ENCODE measurements around the gene NTM.

NTM gene

GRCh38 chr11:131504199-131504949, 134.0 kb downstream of the NTM start:
- no peak for DNase-seq

- no peak for DNase-seq
These were observed 135.9 kb downstream of the NTM start for GRCh38 chr11:131506348-131506747.

GRCh38 chr11:131510662-131511061, 140.2 kb downstream of the NTM start:
- DNase-seq, result no peak

- no peak for DNase-seq
These were observed 141.4 kb downstream of the NTM start for GRCh38 chr11:131511794-131512193.

- DNase-seq, result no peak
These were observed 141.8 kb downstream of the NTM start for GRCh38 chr11:131512228-131512627.

DNA sequence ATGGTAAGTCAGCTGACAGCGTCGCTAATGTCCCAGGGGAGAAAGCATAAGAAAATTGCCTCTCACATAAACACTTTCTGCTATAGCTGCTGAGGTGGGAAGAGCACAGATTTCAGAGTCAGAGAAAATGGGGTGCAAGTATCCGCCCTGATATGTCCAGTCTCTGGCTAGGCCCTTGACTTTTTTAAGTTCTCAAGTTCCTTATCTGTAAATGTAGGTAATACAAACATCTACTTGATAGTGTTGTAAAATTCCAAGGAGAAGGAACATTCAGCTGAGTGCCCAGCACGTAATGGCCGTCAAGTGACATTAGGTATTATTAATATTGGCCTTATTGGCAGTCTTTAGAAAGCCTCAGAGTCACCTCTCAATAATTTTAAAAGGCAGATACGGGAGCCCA, 143.6 kb downstream of the NTM start:
- DNase-seq, result no peak

DNA sequence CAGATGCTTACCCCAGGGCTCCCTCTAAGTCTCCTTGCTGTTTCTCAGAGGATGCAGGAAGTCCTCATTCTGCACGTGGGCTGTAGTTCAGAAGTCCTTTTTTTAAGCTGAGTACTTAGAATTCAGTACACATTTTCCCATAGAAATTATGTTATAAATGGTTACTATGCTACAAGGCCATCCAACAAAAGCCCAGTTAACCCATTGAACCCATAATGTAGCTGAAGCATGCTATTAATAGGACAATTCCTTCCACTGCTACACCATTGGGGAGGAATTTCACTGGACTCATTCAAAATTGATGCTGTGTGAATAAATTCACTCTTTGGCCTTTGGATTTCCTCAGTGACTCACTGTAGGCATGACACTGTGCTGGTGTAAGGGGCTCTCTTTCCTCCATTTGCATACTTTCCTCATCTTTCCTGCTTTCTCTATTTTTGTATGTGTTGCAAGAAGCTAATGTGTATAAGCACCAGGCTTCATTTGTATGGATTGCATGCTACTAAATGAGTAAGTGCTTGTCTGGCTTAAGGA, 148.0 kb downstream of the NTM start:
- no peak for DNase-seq

- no peak for DNase-seq
These were observed 152.4 kb downstream of the NTM start for GRCh38 chr11:131522851-131523250.

GRCh38 chr11:131530407-131530806, 160.0 kb downstream of the NTM start:
- no peak for DNase-seq

DNA sequence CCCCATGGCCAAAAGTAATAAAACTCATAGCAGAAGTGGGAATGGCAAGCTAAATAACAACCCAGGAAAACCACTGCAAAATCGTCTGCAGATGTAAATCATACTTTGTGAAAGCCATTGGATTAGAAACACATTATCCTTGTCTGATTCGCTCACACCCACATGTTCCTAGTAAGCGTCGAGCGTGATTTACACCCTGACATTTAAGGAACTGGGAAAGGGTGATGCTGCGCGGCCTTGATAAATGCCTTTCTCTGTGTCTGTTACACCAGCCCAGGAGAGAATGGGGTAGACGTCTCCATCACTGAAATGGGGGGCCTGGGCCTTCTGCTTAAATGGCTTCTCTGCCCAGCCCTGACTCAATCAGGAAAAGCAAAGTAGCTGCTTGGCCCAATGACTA, 162.7 kb downstream of the NTM start:
- no peak for DNase-seq

DNA sequence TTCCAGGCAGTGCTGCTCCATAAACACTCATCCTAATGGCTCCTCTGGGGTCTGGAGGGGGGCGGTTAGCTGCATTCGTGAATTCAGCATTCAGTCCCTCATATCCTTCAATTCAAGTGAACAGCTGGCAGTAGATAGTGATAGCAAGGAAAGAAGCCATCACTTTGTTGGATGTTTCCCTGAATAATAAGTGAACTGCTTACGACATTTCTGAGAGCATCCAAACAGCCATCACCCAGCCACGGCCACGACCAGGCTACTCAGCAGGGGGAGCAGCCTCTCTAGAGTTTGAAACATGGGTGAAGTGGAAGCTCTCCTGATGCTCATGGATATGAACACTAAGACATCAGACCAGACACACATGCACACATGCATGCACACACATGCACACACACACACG, 163.6 kb downstream of the NTM start:
- DNase-seq, result no peak

DNA sequence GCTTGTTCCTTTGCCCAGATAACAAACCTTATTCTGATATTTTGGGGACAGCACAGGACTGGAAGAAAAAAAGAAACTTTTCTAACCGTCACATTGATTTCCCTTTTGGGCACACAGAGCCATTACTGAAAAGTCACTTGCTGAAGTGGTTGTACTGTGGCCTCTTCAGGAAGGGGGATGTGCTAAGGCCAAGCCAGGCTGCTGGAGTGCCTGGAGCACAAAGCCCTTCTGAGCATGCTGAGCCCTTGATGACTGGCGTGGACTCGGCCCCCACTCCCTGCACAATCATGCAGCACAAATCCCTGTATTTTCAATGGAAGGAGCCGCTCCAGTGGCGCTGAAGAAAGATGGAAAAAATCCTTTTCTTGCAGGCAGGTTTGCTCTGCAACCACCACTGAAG, 164.2 kb downstream of the NTM start:
- no peak for DNase-seq

DNA sequence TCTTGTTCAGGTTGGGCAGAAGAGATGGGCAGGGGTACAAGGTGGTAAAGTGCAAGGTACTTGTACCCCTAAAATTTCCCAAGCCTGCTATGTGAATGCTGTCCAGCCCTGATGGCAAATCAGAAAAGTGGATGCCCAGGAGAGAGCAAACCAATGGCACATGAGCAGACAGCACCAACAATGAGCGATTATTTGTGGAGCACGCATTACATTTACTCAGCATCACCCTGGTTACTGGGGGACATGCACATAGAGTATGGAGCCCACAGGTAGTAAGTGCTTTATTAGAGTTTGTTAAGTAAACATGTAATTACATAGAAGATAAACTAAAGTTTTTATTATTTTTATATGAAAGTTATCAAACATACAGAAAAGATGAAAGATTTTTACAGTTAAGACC, 165.7 kb downstream of the NTM start:
- DNase-seq, result no peak

GRCh38 chr11:131537196-131537595, 166.8 kb downstream of the NTM start:
- DNase-seq, result no peak

- no peak for DNase-seq
These were observed 167.3 kb downstream of the NTM start for GRCh38 chr11:131537748-131538147.

DNA sequence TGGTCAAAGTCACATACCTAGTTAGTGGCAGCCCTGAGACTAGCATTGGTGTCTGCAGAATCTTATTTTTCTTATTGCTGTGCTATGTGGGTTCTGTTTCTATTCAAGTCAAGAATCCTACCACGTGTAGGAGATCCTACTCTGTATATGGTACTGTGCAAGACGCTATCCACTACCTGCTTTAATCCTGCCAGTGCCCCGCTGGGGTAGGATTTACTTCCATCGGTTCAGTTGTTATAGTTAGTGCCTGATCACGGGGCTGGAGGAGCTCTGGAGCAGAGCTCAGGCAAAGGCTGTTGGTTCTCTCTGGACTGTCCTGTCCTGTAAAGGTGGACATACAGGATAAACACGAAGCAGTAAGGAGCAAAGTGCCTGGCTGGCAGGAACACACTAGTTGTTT, 167.9 kb downstream of the NTM start:
- DNase-seq, result no peak

- DNase-seq, result no peak
These were observed 170.3 kb downstream of the NTM start for GRCh38 chr11:131540676-131541075.

GRCh38 chr11:131543389-131544025, 173.1 kb downstream of the NTM start:
- DNase-seq, result no peak

GRCh38 chr11:131544591-131544990, 174.2 kb downstream of the NTM start:
- no peak for DNase-seq

DNA sequence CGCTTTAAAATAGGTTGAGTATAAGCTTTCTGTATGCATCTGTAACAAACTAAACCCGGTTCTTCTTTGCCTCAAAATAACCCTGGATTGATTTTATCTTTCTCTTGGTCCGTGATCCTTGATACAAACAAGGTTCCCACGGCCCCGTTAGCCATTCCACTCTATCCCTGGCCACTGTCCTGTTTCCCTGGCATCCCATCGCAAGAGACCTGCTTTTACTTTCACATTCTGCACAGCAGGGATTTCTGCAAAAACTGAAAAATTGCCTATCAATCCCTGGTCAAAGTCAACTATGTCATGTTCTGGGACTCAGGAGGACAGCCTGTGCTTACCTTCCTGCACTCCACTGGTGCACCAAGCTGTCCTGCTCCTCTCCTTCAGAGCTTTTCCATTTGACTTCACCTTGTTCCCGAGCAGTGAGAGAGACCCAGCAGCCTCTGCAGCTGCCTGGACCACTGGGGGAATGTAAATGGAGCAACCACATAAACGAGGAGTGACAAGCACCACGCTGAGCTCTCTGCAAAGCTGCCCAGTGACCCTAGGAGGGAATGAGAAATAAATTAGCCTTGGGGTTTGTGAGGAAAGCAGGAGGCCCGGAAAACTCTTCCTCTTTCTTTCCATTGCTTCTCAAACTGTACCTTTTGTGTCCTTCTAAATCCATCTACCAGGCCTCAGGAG, 175.9 kb downstream of the NTM start:
- DNase-seq, result no peak

GRCh38 chr11:131549099-131549498, 178.7 kb downstream of the NTM start:
- DNase-seq, result no peak

- no peak for DNase-seq
These were observed 179.4 kb downstream of the NTM start for GRCh38 chr11:131549770-131550169.

GRCh38 chr11:131560287-131560686, 189.9 kb downstream of the NTM start:
- DNase-seq, result no peak

GRCh38 chr11:131561501-131561900, 191.1 kb downstream of the NTM start:
- no peak for DNase-seq

Measured in stimulated activated CD4-positive, alpha-beta T cell treated with anti-CD3 and anti-CD28 coated beads, Interleukin-1b, Interleukin-23, amount 100 ng/mL, for 48 hours (primary cell).